ENCODE results near the gene ZBTB7A. TPM values are rescaled to one million over a fixed set of nuclear protein-coding genes. Genes with fewer than 3 reads are reported as not detected.

The ZBTB7A gene
- total and polyA plus RNA-seq, 7 experiments from 2014 or later, result 15.3 to 76.0 (median 49.1) TPM

DNA sequence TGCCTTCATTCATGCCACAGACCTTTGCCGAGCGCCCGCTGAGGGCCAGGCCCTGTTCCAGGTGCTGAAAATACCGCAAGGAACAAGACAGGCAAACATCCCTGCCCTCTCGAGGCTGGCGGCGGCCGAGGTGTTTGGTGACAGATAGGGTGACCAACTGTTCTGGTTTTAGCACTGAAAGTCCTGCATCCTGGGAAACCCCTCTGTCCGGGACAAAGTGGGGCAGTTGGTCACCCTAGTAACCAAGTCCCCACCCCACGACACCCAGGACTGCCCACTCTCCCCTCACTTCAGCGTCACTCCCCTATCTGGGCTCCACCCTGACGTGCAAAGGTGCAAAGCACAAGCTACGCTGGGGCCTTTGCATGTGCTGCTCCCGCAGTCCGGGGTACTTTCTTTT lies 17.3 kb downstream of the ZBTB7A start:
- CTCF ChIA-PET, result interaction anchor here (0.5 kb wide), 1 partner anchor 91 kb away, joined by 4 read pairs; no protein-coding TSS in a partner anchor
- Histone ChIP-seq H3K36me3 (ENCODE audit: control insufficient read depth in 2 of 3, insufficient read depth in 3 of 3, low read length in 3 of 3) (peaks cover 5 to 64% (median 12%) of the 10 kb centered on the region in 3 experiments), H3K27ac (ENCODE audit: low read depth, low read length) (no peak overlapping the region), H3K4me3 (ENCODE audit: low read length) (no peak overlapping the region), H3K9me3 (ENCODE audit: control insufficient read depth in 2 of 3, low read length in 3 of 3) (no peaks in the 10 kb centered on the region), H3K4me1 (ENCODE audit: control insufficient read depth in 2 of 2, insufficient read depth in 2 of 2, low read length in 2 of 2) (peaks cover 3 to 7% of the 10 kb centered on the region in 2 donors), H3K27me3 (ENCODE audit: control insufficient read depth in 2 of 2, insufficient read depth in 2 of 2, low read length in 2 of 2) (no peaks in the 10 kb centered on the region)
- DNase-seq (no peak), ATAC-seq (no peak)
- H3K27me3 Mint-ChIP-seq, result no peaks in the 10 kb centered on the region
- POLR2A ChIA-PET, result interaction anchor here (0.8 to 1.0 kb wide), 2 partner anchors 44 to 287 kb away, joined by 3 read pairs; partner anchors contain the start of gene MRPL54
- peak overlapping the region in 4 of 9 donors; percentile 32 to 74 (median 59) for H3K27ac Mint-ChIP-seq
- peaks cover 11 to 29% (median 27%) of the 10 kb centered on the region in 5 donors for H3K36me3 Mint-ChIP-seq
- peaks cover 23 to 43% (median 39%) of the 10 kb centered on the region in 7 donors for H3K4me1 Mint-ChIP-seq
- H3K9me3 Mint-ChIP-seq, result peaks cover 0 to 4% (median 0%) of the 10 kb centered on the region in 11 donors
- H3K4me3 Mint-ChIP-seq, result peak overlapping the region in 1 of 10 donors; percentile 20
- intact Hi-C loops (cut with micrococcal nuclease), result no loop called here

DNA sequence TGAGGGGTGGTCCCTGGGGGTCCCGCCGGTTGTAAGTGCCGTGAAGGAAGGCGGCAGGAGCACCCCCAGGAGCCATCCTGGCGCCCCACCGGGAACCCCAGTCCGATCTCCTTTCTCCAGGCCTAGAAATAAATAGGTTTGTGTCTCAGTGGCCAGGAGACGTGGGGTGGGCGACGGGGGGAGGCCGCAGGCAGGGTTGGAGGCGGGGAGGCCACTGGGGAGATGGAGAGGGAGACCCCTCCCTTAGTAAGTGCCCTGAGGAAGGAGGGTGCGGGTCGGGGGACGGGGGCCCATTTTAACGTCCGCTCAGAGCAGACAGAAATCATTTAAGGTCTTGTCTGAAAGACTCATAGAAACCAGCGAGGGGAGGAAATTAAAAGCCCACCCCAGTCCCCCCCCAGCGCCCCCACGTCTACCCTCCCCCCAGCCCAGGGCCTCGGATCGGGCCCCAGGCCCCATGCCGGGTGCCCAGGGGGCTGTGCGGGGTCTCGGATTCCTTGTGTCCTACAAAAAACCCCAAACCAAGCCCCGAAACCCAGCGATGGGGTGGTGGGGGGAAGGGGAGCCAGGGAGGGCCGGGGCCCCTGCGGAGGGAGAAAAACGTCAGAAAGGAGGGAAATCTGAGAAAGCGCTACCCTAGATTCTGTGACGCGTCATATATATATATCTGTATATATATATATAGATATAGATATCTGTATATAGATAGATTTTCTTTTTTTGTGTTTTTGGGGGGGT lies 19.6 kb downstream of the ZBTB7A start:
- ChIA-PET POLR2A (no interaction called here), CTCF (no interaction called here)
- Histone ChIP-seq H3K27ac (ENCODE audit: low read depth, low read length) (no peak overlapping the region), H3K27me3 (ENCODE audit: control insufficient read depth in 2 of 2, insufficient read depth in 2 of 2, low read length in 2 of 2) (no peaks in the 10 kb centered on the region), H3K36me3 (ENCODE audit: control insufficient read depth in 2 of 3, insufficient read depth in 3 of 3, low read length in 3 of 3) (peaks cover 0 to 46% (median 0%) of the 10 kb centered on the region in 3 experiments), H3K4me1 (ENCODE audit: control insufficient read depth in 2 of 2, insufficient read depth in 2 of 2, low read length in 2 of 2) (peaks cover 0 to 3% of the 10 kb centered on the region in 2 donors), H3K9me3 (ENCODE audit: control insufficient read depth in 2 of 3, low read length in 3 of 3) (no peaks in the 10 kb centered on the region), H3K4me3 (ENCODE audit: low read length) (no peak overlapping the region)
- Mint-ChIP-seq H3K4me3 (peak overlapping the region in 2 of 10 donors; percentile 25 to 35), H3K27ac (peak overlapping the region in 4 of 9 donors; percentile 28 to 92 (median 82)), H3K36me3 (peaks cover 0 to 17% (median 15%) of the 10 kb centered on the region in 5 donors), H3K27me3 (no peaks in the 10 kb centered on the region), H3K4me1 (peaks cover 13 to 30% (median 28%) of the 10 kb centered on the region in 7 donors), H3K9me3 (no peaks in the 10 kb centered on the region)
- ATAC-seq, result no peak
- DNase-seq, result no peak
- intact Hi-C loops (cut with micrococcal nuclease), result no loop called here

DNA sequence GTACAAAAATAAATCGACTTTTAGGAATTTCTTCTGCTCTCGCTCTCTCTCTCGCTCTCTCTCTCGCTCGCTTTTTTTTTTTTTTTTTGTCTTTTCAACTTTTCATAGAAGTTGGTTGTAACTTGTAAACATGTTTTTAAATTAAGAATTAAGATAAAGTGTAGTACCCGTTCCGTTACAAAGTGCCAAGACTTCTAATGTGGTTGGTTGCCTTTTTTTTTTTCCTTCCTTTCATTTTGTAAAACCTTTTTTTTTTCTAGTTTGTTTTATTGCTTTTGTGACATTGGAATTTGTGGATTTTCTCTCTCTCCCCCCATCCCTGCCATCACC lies 20.4 kb downstream of the ZBTB7A start:
- Histone ChIP-seq H3K36me3 (ENCODE audit: control insufficient read depth in 2 of 3, insufficient read depth in 3 of 3, low read length in 3 of 3) (peaks cover 0 to 38% (median 0%) of the 10 kb centered on the region in 3 experiments), H3K4me1 (ENCODE audit: control insufficient read depth in 2 of 2, insufficient read depth in 2 of 2, low read length in 2 of 2) (peaks cover 0 to 3% of the 10 kb centered on the region in 2 donors), H3K9me3 (ENCODE audit: control insufficient read depth in 2 of 3, low read length in 3 of 3) (no peaks in the 10 kb centered on the region), H3K27ac (ENCODE audit: low read depth, low read length) (no peak overlapping the region), H3K4me3 (ENCODE audit: low read length) (no peak overlapping the region), H3K27me3 (ENCODE audit: control insufficient read depth in 2 of 2, insufficient read depth in 2 of 2, low read length in 2 of 2) (no peaks in the 10 kb centered on the region)
- peak overlapping the region in 8 of 9 donors; percentile 84 to 94 (median 90) for H3K27ac Mint-ChIP-seq
- H3K4me3 Mint-ChIP-seq, result peak overlapping the region in 8 of 10 donors; percentile 47 to 79 (median 66)
- ChIA-PET POLR2A (interaction anchor here (0.7 kb wide), 1 partner anchor 59 kb away, joined by 3 read pairs; no protein-coding TSS in a partner anchor), CTCF (no interaction called here)
- H3K9me3 Mint-ChIP-seq, result no peaks in the 10 kb centered on the region
- peaks cover 0 to 15% (median 13%) of the 10 kb centered on the region in 5 donors for H3K36me3 Mint-ChIP-seq
- intact Hi-C loops (cut with micrococcal nuclease), result no loop called here
- ATAC-seq (no peak), DNase-seq (peak in 3 of 9 donors; percentile 15 to 54 (median 16))
- no peaks in the 10 kb centered on the region for H3K27me3 Mint-ChIP-seq
- H3K4me1 Mint-ChIP-seq, result peaks cover 12 to 29% (median 24%) of the 10 kb centered on the region in 7 donors

DNA sequence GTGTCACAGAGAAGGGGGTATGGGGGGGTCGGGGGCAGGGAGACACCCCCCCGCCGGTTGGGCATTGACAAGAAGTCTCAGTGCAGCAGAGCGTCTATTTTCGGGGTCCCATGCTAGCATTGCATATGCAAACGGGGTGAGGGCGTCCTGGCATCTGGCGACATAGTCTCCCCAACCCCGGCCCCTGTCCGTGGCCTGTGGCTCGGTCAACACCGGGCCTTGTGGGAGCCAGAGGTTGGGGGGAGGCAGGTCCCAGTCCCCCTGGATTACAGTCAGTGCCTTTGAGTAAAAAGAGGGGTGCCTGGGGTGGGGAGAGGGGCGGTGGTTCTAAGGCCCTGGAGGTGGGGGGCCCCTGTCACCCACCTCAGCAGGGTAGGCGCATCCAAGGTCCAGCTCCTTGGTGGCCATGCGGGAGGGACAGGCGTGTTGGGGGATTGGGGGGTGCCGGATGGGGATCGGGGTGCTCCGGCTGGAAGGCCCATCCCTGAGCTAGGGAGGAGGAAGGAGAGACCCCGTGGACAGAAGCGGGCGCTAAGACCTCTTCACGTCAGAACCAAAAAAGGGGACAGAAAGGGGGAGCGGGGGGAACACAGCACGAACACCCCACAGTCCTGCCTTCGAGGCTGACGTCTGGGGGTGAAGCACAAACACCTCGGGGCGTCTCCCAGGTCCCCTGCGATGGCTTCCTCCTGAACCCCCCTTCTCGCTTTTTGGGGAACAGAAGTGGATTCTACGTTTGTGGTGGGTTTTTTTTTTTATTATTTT lies 20.9 kb downstream of the ZBTB7A start:
- Histone ChIP-seq H3K9me3 (ENCODE audit: control insufficient read depth in 2 of 3, low read length in 3 of 3) (no peaks in the 10 kb centered on the region), H3K36me3 (ENCODE audit: control insufficient read depth in 2 of 3, insufficient read depth in 3 of 3, low read length in 3 of 3) (peaks cover 0 to 35% (median 0%) of the 10 kb centered on the region in 3 experiments), H3K4me1 (ENCODE audit: control insufficient read depth in 2 of 2, insufficient read depth in 2 of 2, low read length in 2 of 2) (peaks cover 0 to 3% of the 10 kb centered on the region in 2 donors), H3K27ac (ENCODE audit: low read depth, low read length) (peak overlapping the region; percentile 7), H3K27me3 (ENCODE audit: control insufficient read depth in 2 of 2, insufficient read depth in 2 of 2, low read length in 2 of 2) (no peaks in the 10 kb centered on the region), H3K4me3 (ENCODE audit: low read length) (no peak overlapping the region)
- Mint-ChIP-seq H3K4me1 (peaks cover 9 to 24% (median 20%) of the 10 kb centered on the region in 7 donors), H3K36me3 (peaks cover 0 to 11% (median 10%) of the 10 kb centered on the region in 5 donors), H3K27ac (peak overlapping the region in 8 of 9 donors; percentile 84 to 94 (median 90)), H3K4me3 (peak overlapping the region in 7 of 10 donors; percentile 47 to 74 (median 61)), H3K27me3 (no peaks in the 10 kb centered on the region), H3K9me3 (no peaks in the 10 kb centered on the region)
- DNase-seq, result peak in 1 of 9 donors; percentile 11
- CTCF ChIA-PET, result no interaction called here
- POLR2A ChIA-PET, result interaction anchor here (0.7 kb wide), 1 partner anchor 59 kb away, joined by 3 read pairs; no protein-coding TSS in a partner anchor
- no peak for ATAC-seq
- intact Hi-C loops (cut with micrococcal nuclease), result no loop called here

DNA sequence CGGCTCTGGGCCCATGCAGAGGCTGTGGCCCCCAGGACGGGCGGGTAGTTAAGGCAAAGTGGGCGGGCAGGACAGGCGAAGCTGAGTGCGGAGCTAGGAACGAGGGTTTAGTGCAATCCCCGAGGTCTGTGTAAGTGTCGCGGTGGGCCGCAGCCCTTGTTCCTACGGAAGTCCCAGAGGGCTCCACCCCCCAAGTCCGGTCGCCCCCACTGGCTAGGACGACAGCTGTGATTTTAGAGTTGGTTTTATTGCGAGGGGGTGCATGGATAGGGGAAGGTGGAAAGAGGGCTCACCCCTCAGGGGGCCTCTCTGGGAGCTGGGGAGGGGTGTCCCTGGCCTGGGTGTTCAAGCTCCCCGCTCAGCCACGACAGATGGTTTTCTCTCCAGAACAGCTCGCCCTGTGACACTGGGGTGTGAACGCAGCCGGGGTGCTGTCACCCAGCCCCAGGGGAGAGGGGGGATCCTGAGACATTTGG lies 21.7 kb downstream of the ZBTB7A start:
- Histone ChIP-seq H3K9me3 (ENCODE audit: control insufficient read depth in 2 of 3, low read length in 3 of 3) (no peaks in the 10 kb centered on the region), H3K27me3 (ENCODE audit: control insufficient read depth in 2 of 2, insufficient read depth in 2 of 2, low read length in 2 of 2) (no peaks in the 10 kb centered on the region), H3K36me3 (ENCODE audit: control insufficient read depth in 2 of 3, insufficient read depth in 3 of 3, low read length in 3 of 3) (peaks cover 0 to 28% (median 0%) of the 10 kb centered on the region in 3 experiments), H3K4me1 (ENCODE audit: control insufficient read depth in 2 of 2, insufficient read depth in 2 of 2, low read length in 2 of 2) (peaks cover 0 to 3% of the 10 kb centered on the region in 2 donors), H3K4me3 (ENCODE audit: low read length) (no peak overlapping the region), H3K27ac (ENCODE audit: low read depth, low read length) (no peak overlapping the region)
- Mint-ChIP-seq H3K36me3 (peaks cover 0 to 13% (median 6%) of the 10 kb centered on the region in 5 donors), H3K4me3 (no peak overlapping the region), H3K27me3 (no peaks in the 10 kb centered on the region), H3K27ac (peak overlapping the region in 1 of 9 donors; percentile 61), H3K9me3 (no peaks in the 10 kb centered on the region), H3K4me1 (peaks cover 7 to 21% (median 17%) of the 10 kb centered on the region in 7 donors)
- ChIA-PET POLR2A (no interaction called here), CTCF (no interaction called here)
- no peak for DNase-seq
- no peak for ATAC-seq
- intact Hi-C loops (cut with micrococcal nuclease), result no loop called here

DNA sequence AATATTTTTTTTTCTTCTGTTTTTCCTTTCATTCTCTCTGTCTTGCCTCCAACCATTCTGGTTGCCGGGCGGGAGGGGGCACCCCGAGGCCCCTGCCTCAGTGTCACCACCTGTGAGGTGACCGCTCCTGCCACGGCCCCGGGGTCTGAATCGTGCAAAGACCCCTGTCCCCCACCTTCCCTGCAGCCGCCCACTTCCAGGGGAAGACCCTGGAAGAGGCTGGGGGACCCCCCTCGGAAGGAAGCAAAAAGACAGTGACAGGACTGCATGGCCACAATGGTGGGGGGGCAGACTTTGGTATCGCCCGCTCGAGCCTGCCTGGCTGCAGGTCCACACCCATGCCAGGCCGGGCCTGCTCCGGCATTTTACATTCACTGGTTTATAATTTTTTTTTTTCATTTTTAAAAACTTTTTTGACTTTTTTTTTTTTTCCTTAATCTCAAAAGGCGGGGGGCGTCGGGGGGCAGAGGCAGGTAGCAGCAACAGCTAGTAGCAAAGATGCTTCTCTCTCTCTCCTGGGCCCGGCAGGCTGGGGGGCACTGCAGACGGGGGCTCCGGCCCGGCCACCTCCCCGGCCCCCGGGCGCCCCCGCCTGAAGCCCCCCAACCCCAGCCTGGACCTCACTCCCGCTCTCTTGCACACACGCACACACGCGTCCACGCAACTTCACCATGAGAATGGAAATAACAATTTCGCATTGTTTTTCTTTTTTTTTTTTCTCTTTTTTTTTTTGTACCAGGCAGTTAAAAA lies 22.6 kb downstream of the ZBTB7A start:
- ChIA-PET POLR2A (no interaction called here), CTCF (no interaction called here)
- Mint-ChIP-seq H3K4me3 (no peak overlapping the region), H3K9me3 (no peaks in the 10 kb centered on the region), H3K4me1 (peaks cover 3 to 18% (median 13%) of the 10 kb centered on the region in 7 donors), H3K27ac (peak overlapping the region in 1 of 9 donors; percentile 61), H3K36me3 (peaks cover 0 to 10% (median 6%) of the 10 kb centered on the region in 5 donors), H3K27me3 (no peaks in the 10 kb centered on the region)
- H3K27ac ChIP-seq (ENCODE audit: low read depth, low read length), result no peak overlapping the region
- peaks cover 0 to 20% (median 0%) of the 10 kb centered on the region in 3 experiments for H3K36me3 ChIP-seq (ENCODE audit: control insufficient read depth in 2 of 3, insufficient read depth in 3 of 3, low read length in 3 of 3)
- no peak for DNase-seq
- no peak overlapping the region for H3K4me3 ChIP-seq (ENCODE audit: low read length)
- intact Hi-C loops (cut with micrococcal nuclease), result no loop called here
- H3K9me3 ChIP-seq (ENCODE audit: control insufficient read depth in 2 of 3, low read length in 3 of 3), result no peaks in the 10 kb centered on the region
- ATAC-seq, result no peak
- no peaks in the 10 kb centered on the region for H3K27me3 ChIP-seq (ENCODE audit: control insufficient read depth in 2 of 2, insufficient read depth in 2 of 2, low read length in 2 of 2)
- H3K4me1 ChIP-seq (ENCODE audit: control insufficient read depth in 2 of 2, insufficient read depth in 2 of 2, low read length in 2 of 2), result peaks cover 0 to 3% of the 10 kb centered on the region in 2 donors

Data from naive thymus-derived CD4-positive, alpha-beta T cell (primary cell).